ENCODE results near the gene THBS2. TPM values are rescaled to one million over a fixed set of nuclear protein-coding genes. Genes with fewer than 3 reads are reported as not detected.

Gene THBS2
- total RNA-seq, 4 donors from 2014 or later, result 12.0 to 74.7 (median 16.4) TPM

DNA sequence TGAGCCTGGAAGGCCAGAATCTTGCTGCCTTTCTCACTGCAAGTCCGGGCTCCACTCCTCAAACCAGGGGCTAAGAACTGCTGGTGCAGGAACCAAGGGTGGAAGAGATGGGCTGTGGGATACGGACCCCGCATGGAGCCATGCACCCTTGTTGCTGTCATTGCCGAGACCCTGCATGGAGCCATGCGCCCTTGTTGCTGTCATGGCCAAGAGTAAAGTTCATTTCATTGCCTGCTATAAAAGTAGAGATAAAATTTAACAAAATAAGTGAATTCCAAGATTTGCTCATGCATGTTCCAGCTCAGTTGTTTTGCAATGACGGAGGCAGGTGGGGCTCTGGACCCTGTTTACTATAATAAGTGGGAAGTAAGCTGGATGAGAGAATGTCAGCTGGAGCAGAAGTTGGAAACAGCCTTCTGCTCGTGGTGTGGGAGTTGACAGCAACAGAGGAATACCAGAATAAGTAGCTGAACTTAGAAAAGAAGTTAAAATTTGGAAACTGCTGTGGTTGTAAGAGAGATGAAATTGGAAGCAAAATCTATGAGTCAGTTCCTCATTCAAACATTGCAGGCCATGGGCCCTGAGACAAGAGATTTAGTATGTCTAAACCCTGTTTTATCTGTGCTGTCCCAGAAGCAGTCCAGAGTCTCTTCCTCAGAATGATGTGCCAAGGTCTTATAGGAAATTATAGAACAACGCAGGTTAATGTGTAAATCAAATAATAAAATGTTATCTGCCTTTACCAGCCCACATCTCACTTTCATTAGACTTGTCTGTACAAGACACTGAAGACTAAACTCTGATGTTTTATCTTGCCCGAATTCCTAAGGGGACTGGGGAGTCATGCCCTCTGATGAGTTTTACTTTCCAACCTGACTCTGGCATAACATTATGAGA is 15.8 kb upstream of the THBS2 start:
- H3K27me3 ChIP-seq, result no peaks in the 10 kb centered on the region
- no peak overlapping the region for H3K4me3 ChIP-seq (replicated peaks in 1 of 3)
- intact Hi-C loops (cut with DNase I), result no loop called here
- 73 to 75% methylated on average over 9 of the region's 9 CpGs for WGBS, 2 donors
- H3K4me1 ChIP-seq, result no peaks in the 10 kb centered on the region
- no peak for TF ChIP-seq POLR2A (IDR thresholded peaks at IDR 0.05)
- TF ChIP-seq, protein P1, sequence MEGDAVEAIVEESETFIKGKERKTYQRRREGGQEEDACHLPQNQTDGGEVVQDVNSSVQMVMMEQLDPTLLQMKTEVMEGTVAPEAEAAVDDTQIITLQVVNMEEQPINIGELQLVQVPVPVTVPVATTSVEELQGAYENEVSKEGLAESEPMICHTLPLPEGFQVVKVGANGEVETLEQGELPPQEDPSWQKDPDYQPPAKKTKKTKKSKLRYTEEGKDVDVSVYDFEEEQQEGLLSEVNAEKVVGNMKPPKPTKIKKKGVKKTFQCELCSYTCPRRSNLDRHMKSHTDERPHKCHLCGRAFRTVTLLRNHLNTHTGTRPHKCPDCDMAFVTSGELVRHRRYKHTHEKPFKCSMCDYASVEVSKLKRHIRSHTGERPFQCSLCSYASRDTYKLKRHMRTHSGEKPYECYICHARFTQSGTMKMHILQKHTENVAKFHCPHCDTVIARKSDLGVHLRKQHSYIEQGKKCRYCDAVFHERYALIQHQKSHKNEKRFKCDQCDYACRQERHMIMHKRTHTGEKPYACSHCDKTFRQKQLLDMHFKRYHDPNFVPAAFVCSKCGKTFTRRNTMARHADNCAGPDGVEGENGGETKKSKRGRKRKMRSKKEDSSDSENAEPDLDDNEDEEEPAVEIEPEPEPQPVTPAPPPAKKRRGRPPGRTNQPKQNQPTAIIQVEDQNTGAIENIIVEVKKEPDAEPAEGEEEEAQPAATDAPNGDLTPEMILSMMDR (IDR thresholded peaks at IDR 0.05), result no peak
- no peaks in the 10 kb centered on the region for H3K9me3 ChIP-seq
- peak overlapping the region in 2 of 3 donors; percentile 6 to 23 for H3K27ac ChIP-seq
- DNase-seq, result peak in 1 of 2 donors; percentile 18
- no peaks in the 10 kb centered on the region for H3K36me3 ChIP-seq

DNA sequence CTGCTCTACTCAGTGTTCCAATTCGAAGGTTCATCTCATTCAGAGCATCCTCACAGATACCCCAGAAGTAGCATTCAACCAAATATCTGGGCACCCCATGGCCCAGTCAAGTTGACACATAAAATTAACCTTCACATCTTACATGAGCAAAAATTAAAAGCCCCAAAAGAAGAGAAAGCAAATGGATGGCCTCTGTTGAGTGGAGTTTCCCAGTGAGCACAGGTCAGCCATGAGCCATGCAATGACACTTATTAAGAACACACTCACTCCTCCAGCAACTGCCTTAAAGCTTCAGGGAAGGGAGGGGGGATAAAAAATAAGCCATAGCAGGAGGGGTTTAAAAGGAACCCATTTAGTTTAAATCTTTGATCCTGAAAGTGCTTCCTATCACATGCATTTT is 14.6 kb upstream of the THBS2 start:
- 79 to 82% methylated on average over 1 of the region's 1 CpG for WGBS, 2 donors

DNA sequence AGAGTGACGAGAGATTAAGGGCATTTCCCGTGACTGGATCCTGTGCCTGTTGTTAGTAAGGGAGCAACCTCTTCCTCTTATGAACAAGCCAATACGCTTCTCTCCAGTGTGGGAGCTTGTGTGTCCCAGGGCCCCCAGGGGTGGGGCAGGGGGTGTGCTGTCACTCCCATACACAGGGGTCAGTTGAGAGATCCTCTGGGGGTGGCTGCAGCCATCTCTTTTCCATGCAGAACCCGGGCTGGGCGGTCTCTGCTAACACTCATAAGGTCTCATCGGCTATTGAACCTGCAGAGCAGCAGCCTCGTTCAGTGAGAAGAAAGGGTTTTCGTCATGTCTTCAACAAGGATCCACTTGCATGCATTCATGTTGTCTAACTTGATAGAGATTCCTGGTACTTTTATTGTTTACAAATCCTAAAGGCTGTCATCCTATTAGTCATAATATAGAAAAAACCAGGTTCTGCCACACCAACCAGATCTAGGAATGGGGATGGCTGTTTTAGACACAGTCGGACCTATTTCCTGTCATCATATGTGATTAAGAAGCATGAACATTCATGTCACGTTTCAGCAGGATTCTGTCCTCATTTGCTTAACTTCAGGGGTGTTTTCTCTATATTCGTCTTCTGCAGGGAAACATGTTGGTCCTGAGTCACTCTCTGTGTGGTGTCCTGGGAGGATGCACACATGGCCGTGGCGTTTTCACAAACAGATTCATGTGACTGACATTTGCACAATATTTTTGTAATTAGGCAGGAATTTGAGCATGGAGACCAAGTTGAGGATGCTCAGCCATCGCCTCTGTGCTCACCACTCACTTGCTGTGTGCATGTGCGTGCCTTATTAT is 13.3 kb upstream of the THBS2 start:
- H3K27me3 ChIP-seq, result no peaks in the 10 kb centered on the region
- H3K9me3 ChIP-seq, result no peaks in the 10 kb centered on the region
- WGBS, 2 donors, result 85 to 90% methylated on average over 15 of the region's 15 CpGs
- no peak overlapping the region for H3K4me3 ChIP-seq (replicated peaks in 1 of 3)
- DNase-seq, result no peak
- no peak overlapping the region for H3K27ac ChIP-seq
- TF ChIP-seq, protein P1 (IDR thresholded peaks at IDR 0.05), result no peak
- TF ChIP-seq POLR2A (IDR thresholded peaks at IDR 0.05), result no peak
- H3K4me1 ChIP-seq, result no peaks in the 10 kb centered on the region
- intact Hi-C loops (cut with DNase I), result no loop called here
- no peaks in the 10 kb centered on the region for H3K36me3 ChIP-seq

More for the DNA sequence above, 14.6 kb upstream of the THBS2 start:
- H3K36me3 ChIP-seq, result no peaks in the 10 kb centered on the region
- no peak for DNase-seq
- no peaks in the 10 kb centered on the region for H3K4me1 ChIP-seq
- intact Hi-C loops (cut with DNase I), result no loop called here
- H3K9me3 ChIP-seq, result no peaks in the 10 kb centered on the region
- H3K4me3 ChIP-seq (replicated peaks in 1 of 3), result no peak overlapping the region
- H3K27me3 ChIP-seq, result no peaks in the 10 kb centered on the region
- TF ChIP-seq POLR2A (IDR thresholded peaks at IDR 0.05), result no peak
- TF ChIP-seq, protein P1 (IDR thresholded peaks at IDR 0.05), result no peak
- no peak overlapping the region for H3K27ac ChIP-seq

DNA sequence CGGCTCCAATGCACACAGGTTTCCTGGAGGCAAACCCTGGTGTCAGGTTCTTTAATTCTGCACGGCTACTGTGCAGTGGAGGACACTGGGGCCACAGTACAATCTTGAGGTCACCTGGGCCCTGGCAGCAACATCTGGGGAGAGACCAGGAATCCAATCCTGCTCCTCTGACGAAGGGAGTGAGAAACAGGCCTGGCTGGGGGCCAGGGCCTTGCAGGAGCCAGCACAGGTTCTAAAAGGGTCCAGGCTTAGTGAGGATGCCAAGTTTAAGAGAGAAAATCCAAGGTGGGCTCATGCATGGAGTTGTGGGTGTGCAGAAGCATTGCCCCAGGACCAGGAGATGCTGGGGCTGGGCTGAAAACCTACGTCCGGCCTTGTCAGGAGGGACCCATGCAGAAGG is 12.6 kb upstream of the THBS2 start:
- TF ChIP-seq, protein P1 (IDR thresholded peaks at IDR 0.05), result no peak
- TF ChIP-seq POLR2A (IDR thresholded peaks at IDR 0.05), result no peak
- no peaks in the 10 kb centered on the region for H3K27me3 ChIP-seq
- no peaks in the 10 kb centered on the region for H3K36me3 ChIP-seq
- H3K9me3 ChIP-seq, result no peaks in the 10 kb centered on the region
- 90 to 91% methylated on average over 5 of the region's 5 CpGs for WGBS, 2 donors
- no peak for DNase-seq
- no peak overlapping the region for H3K27ac ChIP-seq
- no peaks in the 10 kb centered on the region for H3K4me1 ChIP-seq
- intact Hi-C loops (cut with DNase I), result no loop called here
- H3K4me3 ChIP-seq (replicated peaks in 1 of 3), result no peak overlapping the region

Data from thyroid gland (tissue), 4 donors.